HG03460 (cell line): ENCODE results near the gene CHST11.
"Not testable (repeated sequence)": the region's sequence is repeated elsewhere in the genome, so short reads cannot be mapped to it uniquely, and the experiment has no call there.

ENCODE experiments used
- ATAC-seq: cut with Tn5 transposase; IDR thresholded peaks from one replicate; pipeline ENCODE4 v1.9.1; 2021; ENCODE audit not compliant: unreplicated experiment

CHST11 gene

DNA sequence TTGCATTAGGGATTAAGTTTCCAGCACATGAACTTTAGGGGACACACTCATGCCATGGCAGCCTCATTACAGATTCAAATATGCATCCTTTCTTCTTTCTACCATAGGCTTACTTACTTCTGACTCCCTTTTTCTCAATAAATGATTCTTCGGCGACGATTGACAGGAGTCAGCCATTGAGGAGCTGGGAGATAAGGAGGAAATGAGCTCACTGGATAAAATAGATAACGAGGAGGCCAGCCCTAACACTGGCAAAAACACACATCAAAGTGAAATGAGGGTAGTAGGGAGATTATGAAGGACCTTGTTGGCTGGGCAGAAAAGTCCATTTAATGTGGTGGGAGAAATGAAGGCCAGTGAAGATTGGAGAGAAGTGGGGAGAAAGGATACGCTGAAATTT is 329.1 kb downstream of the CHST11 start:
- no peak for ATAC-seq

DNA sequence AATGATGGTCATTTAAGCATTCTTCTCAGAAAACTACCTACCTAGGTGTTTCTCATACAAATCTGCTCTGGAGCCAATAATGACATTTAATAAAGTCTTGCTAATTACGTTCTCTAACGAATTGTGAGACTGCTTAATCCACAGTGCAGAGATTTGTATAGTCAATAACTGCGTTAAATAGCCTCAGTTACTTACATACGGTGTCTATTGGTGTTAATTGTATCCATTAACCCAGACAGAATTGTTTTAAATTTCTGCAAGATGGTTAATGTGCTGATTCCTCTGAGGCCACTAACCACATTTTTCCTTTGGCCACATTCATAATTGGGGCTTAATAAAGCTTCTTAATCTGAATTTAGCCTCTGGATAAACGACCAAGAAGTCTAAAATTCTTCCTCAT is 329.6 kb downstream of the CHST11 start:
- no peak for ATAC-seq

DNA sequence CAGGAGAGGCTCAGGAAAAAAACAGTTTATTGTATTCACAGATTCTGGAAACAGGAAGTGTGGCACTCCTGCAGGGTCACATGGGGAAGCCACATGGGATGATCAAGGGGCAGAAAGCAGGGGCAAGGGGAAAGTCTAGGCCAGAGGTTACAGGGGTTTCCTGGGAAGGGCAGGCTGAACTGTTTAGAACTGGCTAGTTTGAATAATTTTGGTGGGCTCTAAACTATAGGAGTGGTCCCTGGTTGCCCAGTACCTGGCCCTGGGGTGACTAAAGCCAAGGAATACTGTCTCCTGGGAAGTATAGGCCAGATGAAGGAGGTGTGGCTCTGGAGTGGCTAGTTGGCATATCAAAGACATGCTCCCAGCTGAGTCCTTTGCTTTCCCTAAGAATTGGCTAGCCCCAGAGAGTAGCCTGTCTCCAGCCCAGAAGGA is 332.1 kb downstream of the CHST11 start:
- no peak for ATAC-seq

DNA sequence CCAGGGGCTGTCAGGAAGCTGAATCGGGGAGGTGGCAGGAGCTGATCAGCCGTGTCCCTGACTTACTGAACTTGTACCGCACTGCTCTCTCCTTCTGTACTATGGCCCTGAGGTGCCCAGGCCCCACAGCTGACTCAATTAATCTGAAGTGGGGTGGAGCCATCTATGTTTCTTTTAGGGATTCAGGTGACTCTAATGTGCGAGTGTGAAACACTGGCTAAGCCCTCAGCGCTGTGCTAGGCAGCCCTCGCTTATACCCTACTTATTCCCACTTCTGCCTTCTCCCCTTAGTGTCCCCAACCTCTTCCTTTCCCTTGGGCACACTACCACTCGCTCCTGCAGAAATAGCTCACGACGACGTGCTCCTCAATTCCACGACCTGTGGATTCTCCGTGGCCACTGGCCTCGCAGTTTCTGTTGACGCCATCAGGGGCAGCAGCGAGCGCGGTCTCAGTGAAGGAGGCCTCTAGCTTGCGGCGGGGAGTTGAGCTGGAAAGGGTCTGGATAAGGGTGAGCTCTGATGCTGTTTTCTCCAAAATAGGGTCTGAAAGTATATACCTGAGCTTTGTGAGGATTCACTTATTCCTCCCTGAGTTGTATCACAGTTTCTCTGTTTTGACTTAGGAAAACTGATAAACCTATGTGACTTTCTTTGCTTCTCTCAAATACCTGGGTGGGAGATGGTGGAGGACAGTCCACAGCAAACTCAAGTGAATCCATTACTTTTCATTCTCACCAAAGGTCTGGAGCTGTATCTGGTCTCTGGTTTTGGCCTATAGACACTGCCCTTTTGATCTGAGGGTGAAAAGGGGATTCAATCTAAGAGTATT is 333.8 kb downstream of the CHST11 start:
- ATAC-seq, result peak; percentile 70

DNA sequence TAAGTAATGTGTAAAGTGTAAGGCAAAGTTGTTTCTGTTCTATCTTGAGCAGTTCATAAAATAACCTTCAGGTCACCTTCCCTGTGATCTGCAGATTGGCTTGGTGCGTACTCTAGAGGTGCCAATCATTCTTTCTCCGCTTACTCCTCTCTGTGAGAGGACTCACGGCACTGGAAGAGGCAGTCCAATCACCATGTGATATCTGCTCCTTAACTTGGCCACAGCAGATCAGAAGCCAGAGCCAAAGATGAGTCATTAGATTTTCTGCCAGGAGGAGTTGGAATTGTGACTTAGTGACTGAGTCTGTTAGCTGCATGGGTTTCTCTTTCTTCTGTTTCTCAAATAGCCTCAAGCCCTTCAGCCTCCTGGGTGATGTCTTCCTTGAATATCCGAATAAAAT is 335.8 kb downstream of the CHST11 start:
- ATAC-seq, result no peak

DNA sequence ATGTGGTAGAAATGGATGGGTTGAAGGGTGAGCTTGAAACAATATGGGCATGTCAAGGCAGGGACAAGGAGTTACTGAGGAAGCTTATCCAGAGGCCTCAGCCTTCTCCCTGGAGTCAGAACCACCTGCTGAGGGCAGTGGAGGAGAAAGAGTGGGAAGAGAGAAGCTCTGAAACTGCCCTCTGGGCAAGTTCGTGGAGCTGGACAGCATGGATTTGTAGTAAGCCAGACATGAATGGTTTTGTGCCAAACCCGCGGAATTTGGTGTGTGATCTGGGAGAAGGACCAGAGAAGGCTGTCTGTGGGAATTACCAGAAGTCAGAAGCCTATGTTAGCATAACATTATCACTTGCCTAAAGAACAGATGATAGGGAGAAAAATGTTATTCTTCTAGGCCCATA is 336.5 kb downstream of the CHST11 start:
- no peak for ATAC-seq

DNA sequence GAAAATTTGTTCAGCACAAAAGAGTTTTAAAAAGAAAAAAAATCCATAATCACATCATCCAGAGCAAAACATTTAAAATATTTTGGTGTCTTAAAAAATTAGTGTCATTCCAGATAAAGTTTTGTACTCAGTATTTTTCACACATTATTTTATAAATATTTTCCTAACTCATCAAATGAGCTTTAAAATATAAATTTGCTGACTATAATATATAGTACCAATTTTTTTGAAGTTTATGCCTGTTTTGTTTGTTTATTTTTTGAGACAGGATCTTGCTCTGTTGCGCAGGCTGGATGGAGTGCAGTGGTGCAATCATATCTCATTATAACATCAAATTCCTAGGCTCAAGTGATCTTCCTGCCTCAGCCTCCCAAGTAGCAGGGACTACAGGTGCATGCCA is 337.2 kb downstream of the CHST11 start:
- ATAC-seq, result no peak

DNA sequence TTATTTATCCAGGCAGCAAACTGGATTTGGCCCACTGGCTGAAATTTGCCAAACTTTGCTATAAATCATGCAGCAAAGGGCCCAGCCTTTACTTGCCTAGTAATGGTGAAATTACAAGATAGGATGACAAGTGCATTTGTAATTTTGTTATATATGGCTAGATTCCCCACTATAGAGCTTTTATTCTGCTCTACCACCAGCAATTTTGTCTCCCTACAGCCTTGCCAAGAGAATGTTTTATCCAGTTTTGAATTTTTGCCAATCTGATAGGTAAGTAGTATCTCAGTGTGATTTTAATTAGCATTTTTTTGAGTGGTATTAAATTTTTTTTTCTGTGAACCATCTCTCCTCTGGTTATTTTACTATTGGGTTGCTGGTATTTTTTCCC is 339.7 kb downstream of the CHST11 start:
- ATAC-seq, result no peak

DNA sequence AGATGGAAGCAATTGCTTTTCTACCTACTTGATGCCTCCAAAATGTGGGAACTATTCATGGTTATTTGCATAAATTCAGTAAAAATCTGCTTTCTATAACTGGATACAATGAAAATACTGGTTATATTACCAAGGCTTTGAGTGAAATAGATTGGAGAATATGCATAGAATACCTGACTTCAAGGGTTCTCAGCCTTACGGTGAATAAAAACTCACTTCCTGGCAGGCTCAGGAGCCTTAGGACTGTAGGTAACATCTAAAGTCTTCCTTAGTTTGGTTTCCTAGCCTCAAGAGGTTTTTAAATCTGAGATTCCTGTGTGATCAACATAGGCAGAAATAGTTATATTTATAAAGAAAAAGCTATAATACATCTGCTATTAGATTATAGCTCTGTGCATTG is 342.7 kb downstream of the CHST11 start:
- no peak for ATAC-seq

DNA sequence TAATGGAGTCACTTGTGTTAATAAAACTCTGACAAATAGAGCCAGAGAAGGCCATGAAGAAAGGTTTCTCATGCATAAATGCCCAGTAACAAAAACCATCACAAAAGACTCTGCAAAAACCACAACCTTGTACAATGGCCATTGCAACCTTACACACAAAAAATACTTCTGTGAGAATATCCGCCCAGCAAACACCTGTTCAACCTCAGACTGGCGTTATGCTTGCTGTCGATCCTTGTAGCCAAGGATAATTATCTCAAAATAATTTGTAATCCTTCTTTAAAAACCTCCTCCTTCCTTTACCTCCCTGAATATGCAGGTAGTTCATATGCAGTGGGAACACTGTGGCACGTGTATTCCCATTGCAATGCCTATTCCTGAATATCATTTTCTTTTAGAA is 344.3 kb downstream of the CHST11 start:
- no peak for ATAC-seq

DNA sequence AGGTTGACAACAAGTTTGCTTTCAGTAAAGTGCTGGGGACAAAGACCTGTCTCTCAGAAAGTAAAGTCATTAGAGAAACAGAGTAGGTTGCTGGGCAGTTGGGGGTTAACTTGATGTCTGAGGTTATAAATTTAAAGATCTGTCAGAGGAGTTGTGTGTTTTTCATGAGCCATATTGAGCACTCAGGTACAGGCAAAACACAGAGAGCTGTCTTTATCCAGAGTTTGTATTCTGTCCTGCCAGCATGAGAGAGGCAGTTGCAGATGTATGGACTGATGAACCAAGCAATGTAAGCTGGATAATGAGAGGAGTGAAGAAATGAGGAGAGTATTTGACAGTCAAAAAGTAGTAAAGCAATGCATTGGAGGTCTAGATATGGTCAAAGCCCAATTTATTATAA is 344.7 kb downstream of the CHST11 start:
- ATAC-seq, result no peak

DNA sequence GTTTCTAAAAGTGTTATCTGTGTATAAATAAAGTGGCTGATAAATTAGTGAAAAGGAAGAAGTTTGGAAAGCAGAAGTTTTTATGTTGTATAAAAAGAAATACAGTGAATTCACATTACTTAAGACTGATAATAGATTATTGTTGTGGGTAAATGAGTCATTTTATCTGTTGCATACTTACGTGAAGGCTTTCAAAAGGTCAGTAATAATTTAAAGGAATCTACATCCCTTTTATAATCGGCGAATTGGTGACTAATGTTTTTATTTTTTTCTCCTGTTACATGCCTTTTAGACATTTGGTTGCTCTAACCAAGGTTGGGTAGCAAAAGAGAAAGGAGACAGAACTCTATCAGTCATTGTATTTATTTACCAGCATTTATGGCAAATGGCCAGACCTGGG is 345.5 kb downstream of the CHST11 start:
- no peak for ATAC-seq

DNA sequence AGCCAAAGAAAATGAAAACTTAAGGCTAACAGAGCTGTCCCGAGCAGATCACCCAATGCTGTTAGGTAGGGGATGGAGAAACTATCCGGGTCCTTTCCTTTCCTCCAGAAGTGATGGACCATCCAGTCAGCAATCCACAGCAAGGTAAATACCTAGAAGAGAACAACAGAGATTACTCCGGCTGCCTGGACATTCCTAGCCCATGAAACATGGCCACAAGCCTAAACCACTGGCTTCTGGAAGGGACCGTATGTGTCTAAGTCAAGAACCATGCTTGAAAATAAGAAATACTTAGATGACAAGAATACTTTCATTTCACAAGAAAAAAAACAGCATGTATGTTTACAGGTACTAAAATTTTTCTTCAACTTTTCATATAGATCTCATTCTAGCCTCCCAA is 348.4 kb downstream of the CHST11 start:
- no peak for ATAC-seq

DNA sequence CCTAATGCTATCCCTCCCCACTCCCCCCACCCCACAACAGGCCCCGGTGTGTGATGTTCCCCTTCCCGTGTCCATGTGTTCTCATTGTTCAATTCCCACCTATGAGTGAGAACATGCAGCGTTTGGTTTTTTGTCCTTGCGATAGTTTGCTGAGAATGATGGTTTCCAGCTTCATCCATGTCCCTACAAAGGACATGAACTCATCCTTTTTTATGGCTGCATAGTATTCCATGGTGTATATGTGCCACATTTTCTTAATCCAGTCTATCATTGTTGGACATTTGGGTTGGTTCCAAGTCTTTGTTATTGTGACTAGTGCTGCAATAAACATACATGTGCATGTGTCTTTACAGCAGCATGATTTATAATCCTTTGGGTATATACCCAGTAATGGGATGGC is 349.4 kb downstream of the CHST11 start:
- not testable (repeated sequence) for ATAC-seq

DNA sequence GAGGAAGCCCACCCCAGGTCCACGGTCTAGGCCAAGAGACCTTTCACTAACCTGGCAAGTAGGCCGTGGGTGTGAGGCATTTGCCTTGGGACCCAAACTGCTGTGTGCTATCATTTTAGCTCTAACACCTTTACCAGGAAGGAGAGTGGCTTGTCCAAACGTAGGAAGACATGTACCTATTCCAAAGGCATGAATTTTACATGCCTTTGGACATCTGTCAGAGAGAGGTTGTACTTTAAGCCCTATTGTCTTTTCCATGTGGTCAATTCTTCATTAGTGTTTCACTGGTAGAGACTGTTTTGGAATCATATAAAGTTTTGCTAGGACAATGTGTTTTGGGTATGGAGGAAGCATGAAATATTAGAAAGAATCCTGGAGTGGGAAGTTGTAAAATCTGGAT is 352.5 kb downstream of the CHST11 start:
- no peak for ATAC-seq

DNA sequence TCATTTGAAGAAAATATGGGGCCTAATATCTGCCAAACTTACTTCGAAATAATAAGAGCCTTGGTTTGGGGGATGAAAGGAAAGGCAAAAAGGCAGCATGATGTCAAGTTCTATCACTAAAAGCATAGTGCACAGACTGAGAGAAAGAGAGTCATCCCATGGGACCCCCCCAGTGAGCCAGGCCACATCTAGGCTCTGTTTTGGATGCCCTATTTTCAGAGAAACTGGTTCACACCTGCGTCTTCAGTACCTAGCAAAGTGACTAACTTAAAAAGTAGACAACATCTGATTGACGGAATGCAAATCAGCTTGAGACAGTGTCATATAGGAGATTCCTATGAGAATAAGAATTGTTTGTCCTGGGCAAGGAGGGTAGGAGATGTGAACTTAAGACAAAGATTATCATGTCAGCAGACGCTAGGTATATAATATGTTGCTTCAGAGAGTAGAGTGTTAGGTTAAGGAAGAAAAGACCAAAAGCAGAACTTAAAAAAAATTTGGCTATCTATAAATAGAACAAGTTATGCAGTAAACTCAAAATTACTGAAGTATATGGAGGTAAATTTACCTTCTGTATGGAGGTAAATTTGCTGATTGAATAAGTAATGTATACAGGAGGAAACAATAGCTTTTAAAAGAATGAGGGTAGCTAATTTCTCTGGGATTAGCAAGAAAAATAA is 353.1 kb downstream of the CHST11 start:
- no peak for ATAC-seq
